Measurements from ENCODE around the gene ATOH8. TPM values are rescaled to one million over a fixed set of nuclear protein-coding genes. Genes with fewer than 3 reads are reported as not detected.

The ATOH8 gene
- 5.3 to 10.6 TPM (median 8.1 TPM) in 5 replicates for total RNA-seq (2022; extraction: Qiagen RNA extraction)

GRCh38 chr2:85753525-85754312 is at the start of gene ATOH8:
ATOH8 (plus strand) TSS chr2:85753991; CDS start chr2:85754190, 199 bp downstream.

Other genes with a start within 250 kb of the ATOH8 start
- 461 to 486 TPM (median 479 TPM) in 5 replicates for gene MAT2A, start 214.8 kb upstream of the ATOH8 start, total RNA-seq (2022; extraction: Qiagen RNA extraction)
- gene GGCX, start 192.5 kb upstream of the ATOH8 start, total RNA-seq (2022; extraction: Qiagen RNA extraction) = 36.1 to 46.7 TPM (median 44.7 TPM) in 5 replicates
- 15.2 to 18.7 TPM (median 16.4 TPM) in 5 replicates for gene VAMP8, start 176.4 kb upstream of the ATOH8 start, total RNA-seq (2022; extraction: Qiagen RNA extraction)
- 0.24 to 0.55 TPM in 2 of 5 replicates, not detected in the others for gene VAMP5, start 169.6 kb upstream of the ATOH8 start, total RNA-seq (2022; extraction: Qiagen RNA extraction)
- gene RNF181, start 158.2 kb upstream of the ATOH8 start, total RNA-seq (2022; extraction: Qiagen RNA extraction) = 186 to 198 TPM (median 192 TPM) in 5 replicates
- 10.8 to 14.2 TPM (median 13.8 TPM) in 5 replicates for gene TMEM150A, start 151.3 kb upstream of the ATOH8 start, total RNA-seq (2022; extraction: Qiagen RNA extraction)
- 20.2 to 29.3 TPM (median 28.1 TPM) in 5 replicates for gene C2orf68, start 141.9 kb upstream of the ATOH8 start, total RNA-seq (2022; extraction: Qiagen RNA extraction)
- 66.6 to 75.7 TPM (median 70.2 TPM) in 5 replicates for gene USP39, start 137.8 kb upstream of the ATOH8 start, total RNA-seq (2022; extraction: Qiagen RNA extraction)
- gene SFTPB, start 85.8 kb upstream of the ATOH8 start, total RNA-seq (2022; extraction: Qiagen RNA extraction) = 0.10 to 0.24 TPM (median 0.13 TPM) in 5 replicates
- gene GNLY, start 59.6 kb upstream of the ATOH8 start, total RNA-seq (2022; extraction: Qiagen RNA extraction) = 0.08 TPM in 1 of 5 replicates, not detected in the others
- 33.7 to 45.8 TPM (median 38.9 TPM) in 5 replicates for gene ST3GAL5, start 135.0 kb downstream of the ATOH8 start, total RNA-seq (2022; extraction: Qiagen RNA extraction)

Data from A549 treated with CORT108297 at 1 μM for 4 hours (cell line).